ENCODE measurements around the gene PIGT. TPM values are rescaled to one million over a fixed set of nuclear protein-coding genes. Genes with fewer than 3 reads are reported as not detected.

The PIGT gene
- total RNA-seq, 1 donor from 2014 or later = 66.3 TPM

GRCh38 chr20:45425561-45425960 lies 9.6 kb downstream of the PIGT start:
- H3K27me3 ChIP-seq = no peaks in the 10 kb centered on the region
- ATAC-seq = no peak

DNA sequence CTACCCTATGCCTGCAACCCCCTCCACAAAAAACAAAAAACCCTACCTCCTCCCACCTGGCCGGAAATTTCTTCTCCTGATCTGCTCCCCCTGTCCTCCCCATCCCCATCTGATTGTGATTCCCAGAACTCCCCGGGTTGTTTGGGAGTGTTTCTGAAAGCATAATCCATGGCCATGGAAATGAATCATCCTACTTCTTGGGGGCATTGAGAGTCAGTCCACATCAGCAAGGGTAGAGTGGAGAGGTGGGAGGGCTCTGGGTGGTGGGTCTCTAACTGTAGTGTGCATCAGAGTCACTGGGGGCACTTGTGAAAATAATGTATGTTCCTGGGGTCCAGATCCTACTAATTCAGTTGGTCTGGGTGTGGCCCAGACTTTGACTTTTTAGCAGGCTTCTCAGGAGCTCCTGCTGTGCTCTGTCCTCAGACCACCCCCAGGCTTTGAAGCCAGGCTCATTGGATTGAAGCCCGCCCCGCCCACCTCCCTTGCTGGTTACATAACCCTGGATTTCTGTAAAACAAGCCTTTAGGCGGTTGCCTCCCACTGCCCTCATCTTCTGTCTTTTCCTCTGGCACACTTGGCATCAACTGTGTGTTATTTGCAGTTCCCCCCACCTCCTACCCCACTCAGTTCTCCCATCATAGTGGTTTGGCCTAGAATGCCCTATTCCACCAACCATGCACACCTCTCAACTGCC lies 10.5 kb downstream of the PIGT start:
- intact Hi-C loops (cut with DNase I) = no loop called here
- no peaks in the 10 kb centered on the region for H3K4me1 ChIP-seq
- H3K27me3 ChIP-seq = no peaks in the 10 kb centered on the region
- DNase-seq (no peak), ATAC-seq (no peak)
- TF ChIP-seq CTCF (IDR thresholded peaks at IDR 0.05) = no peak
- H3K4me3 ChIP-seq = no peak overlapping the region
- no peak overlapping the region for H3K27ac ChIP-seq
- no peaks in the 10 kb centered on the region for H3K9me3 ChIP-seq
- peaks cover 45% of the 10 kb centered on the region for H3K36me3 ChIP-seq

More at GRCh38 chr20:45425561-45425960, 9.6 kb downstream of the PIGT start:
- no peak for DNase-seq
- Histone ChIP-seq H3K36me3 (peaks cover 54% of the 10 kb centered on the region), H3K4me3 (no peak overlapping the region), H3K4me1 (no peaks in the 10 kb centered on the region), H3K27ac (no peak overlapping the region), H3K9me3 (no peaks in the 10 kb centered on the region)
- intact Hi-C loops (cut with DNase I) = no loop called here
- no peak for TF ChIP-seq CTCF (IDR thresholded peaks at IDR 0.05)

- no peak overlapping the region for H3K4me3 ChIP-seq
- ATAC-seq (peak; percentile 45), DNase-seq (no peak)
- H3K9me3 ChIP-seq = no peaks in the 10 kb centered on the region
- TF ChIP-seq CTCF (IDR thresholded peaks at IDR 0.05) = no peak
- intact Hi-C loops (cut with DNase I) = no loop called here
- H3K27me3 ChIP-seq = no peaks in the 10 kb centered on the region
- H3K4me1 ChIP-seq = no peaks in the 10 kb centered on the region
- no peak overlapping the region for H3K27ac ChIP-seq
- H3K36me3 ChIP-seq = peaks cover 35% of the 10 kb centered on the region
Measured at GRCh38 chr20:45427236-45428149, 11.6 kb downstream of the PIGT start.

DNA sequence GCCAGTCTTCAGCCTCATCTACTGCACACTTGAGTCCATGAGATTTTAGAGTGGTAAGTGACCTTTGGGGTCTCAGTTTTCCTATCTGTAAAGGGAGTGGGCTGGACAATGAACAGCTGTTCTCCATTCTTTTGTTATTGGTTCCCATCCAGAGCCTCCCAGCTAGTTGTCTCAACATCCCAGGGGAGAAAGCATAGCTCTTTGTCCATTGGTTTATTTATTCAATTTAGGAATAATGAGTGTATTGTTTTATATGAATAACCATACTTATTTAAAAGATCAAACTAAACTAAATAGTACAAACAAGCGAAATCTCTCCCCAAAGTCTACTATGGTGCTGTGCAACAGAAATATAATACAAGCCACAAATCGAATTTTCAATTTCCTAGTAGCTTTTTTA lies 13.7 kb downstream of the PIGT start:
- DNase-seq (no peak), ATAC-seq (no peak)
- H3K27me3 ChIP-seq = no peaks in the 10 kb centered on the region
- no peak for TF ChIP-seq CTCF (IDR thresholded peaks at IDR 0.05)
- peaks cover 14% of the 10 kb centered on the region for H3K36me3 ChIP-seq
- no peak overlapping the region for H3K4me3 ChIP-seq
- no peaks in the 10 kb centered on the region for H3K9me3 ChIP-seq
- no peaks in the 10 kb centered on the region for H3K4me1 ChIP-seq
- intact Hi-C loops (cut with DNase I) = loop anchor here (10.0 kb wide), 1 partner anchor 65 kb away; the partner anchor contains the start of gene SYS1
- H3K27ac ChIP-seq = no peak overlapping the region

GRCh38 chr20:45432294-45432693 lies 16.4 kb downstream of the PIGT start:
- Histone ChIP-seq H3K36me3 (no peaks in the 10 kb centered on the region), H3K27ac (no peak overlapping the region), H3K9me3 (no peaks in the 10 kb centered on the region), H3K4me3 (no peak overlapping the region), H3K4me1 (no peaks in the 10 kb centered on the region), H3K27me3 (no peaks in the 10 kb centered on the region)
- intact Hi-C loops (cut with DNase I) = loop anchor here (10.0 kb wide), 1 partner anchor 67 kb away; the partner anchor contains the start of gene SYS1
- no peak for DNase-seq
- TF ChIP-seq CTCF (IDR thresholded peaks at IDR 0.05) = no peak
- no peak for ATAC-seq
